Thymus (tissue), 11 donors: ENCODE results near the gene ARL16. TPM values are rescaled to one million over a fixed set of nuclear protein-coding genes. Genes with fewer than 3 reads are reported as not detected.
"Not testable (repeated sequence)": the region's sequence is repeated elsewhere in the genome, so short reads cannot be mapped to it uniquely, and the experiment has no call there.

Source experiments
- DNase-seq, 9 donors: peaks; one replicate each; pipeline ENCODE4 v3.0.0-alpha.2; 2013; ENCODE audit warnings: low spot score in 9 of 9, low read depth in 6 of 9, missing footprints in 1 of 9
- H3K27ac ChIP-seq, 2 donors: one replicate each; pipeline ENCODE4 v1.5.1; 2013; ENCODE audit warnings: control low read depth in 1 of 2, low read depth in 1 of 2, low read length in 1 of 2, mild to moderate bottlenecking in 1 of 2, moderate library complexity in 1 of 2
- H3K27me3 ChIP-seq, 2 donors: one replicate each; pipeline ENCODE4 v1.5.1; 2013; ENCODE audit warnings: low read length in 1 of 2; ENCODE audit not compliant: control insufficient read depth in 2 of 2, insufficient read depth in 1 of 2
- H3K36me3 ChIP-seq, 2 donors: one replicate each; pipeline ENCODE4 v1.5.1; 2013; ENCODE audit warnings: low read length in 1 of 2, mild to moderate bottlenecking in 1 of 2, moderate library complexity in 1 of 2; ENCODE audit not compliant: control insufficient read depth in 2 of 2, insufficient read depth in 2 of 2
- H3K4me1 ChIP-seq, 2 donors: one replicate each; pipeline ENCODE4 v1.5.1; 2013; ENCODE audit warnings: low read length in 2 of 2; ENCODE audit not compliant: control insufficient read depth in 2 of 2, insufficient read depth in 2 of 2
- H3K4me3 ChIP-seq, 2 donors: one replicate each; pipeline ENCODE4 v1.5.1; 2013; ENCODE audit warnings: low read length in 2 of 2, control low read depth in 1 of 2, mild to moderate bottlenecking in 1 of 2
- H3K9me3 ChIP-seq, 2 donors: one replicate each; pipeline ENCODE4 v1.5.1; 2013; ENCODE audit warnings: low read length in 1 of 2, mild to moderate bottlenecking in 1 of 2; ENCODE audit not compliant: control insufficient read depth in 2 of 2, insufficient read depth in 1 of 2
- WGBS: extraction: QIAGEN DNeasy Blood & Tissue Kit; methylation state at CpG from one replicate; pipeline ENCODE4 v1.1.7; 2013; 5-methylcytosine and 5-hydroxymethylcytosine counted together
- polyA plus RNA-seq: library from polyadenylated mRNA; stranded (reverse); fragments of 200-250 nt; gene quantifications from one replicate; pipeline ENCODE4 v1.2.3, GENCODE V29; 2013
- total RNA-seq: library from RNA; stranded (reverse); fragments of 120-200 nt; gene quantifications from one replicate; pipeline ENCODE4 v1.2.4, GENCODE V29; 2013
- donor health status: healthy.

ARL16 gene
- total and polyA plus RNA-seq, 2 donors = 23.0 to 129 TPM

GRCh38 chr17:81682565-81683207 lies 911 bp downstream of the ARL16 start:
- Histone ChIP-seq H3K4me3 (peak overlapping the region; percentile 93 to 99), H3K9me3 (no peaks in the 10 kb centered on the region), H3K4me1 (peaks cover 16 to 25% of the 10 kb centered on the region in 2 donors), H3K27me3 (no peaks in the 10 kb centered on the region), H3K27ac (peak overlapping the region in 1 of 2 donors; percentile 33), H3K36me3 (peaks cover 25 to 37% of the 10 kb centered on the region in 2 donors)
- no peak for DNase-seq
- 51% methylated on average over 19 of the region's 19 CpGs for WGBS

- H3K9me3 ChIP-seq = no peaks in the 10 kb centered on the region
- no peaks in the 10 kb centered on the region for H3K27me3 ChIP-seq
- 96% methylated on average over 17 of the region's 17 CpGs for WGBS
- H3K27ac ChIP-seq = no peak overlapping the region
- H3K36me3 ChIP-seq = peaks cover 16 to 27% of the 10 kb centered on the region in 2 donors
- DNase-seq = no peak
- peaks cover 16 to 25% of the 10 kb centered on the region in 2 donors for H3K4me1 ChIP-seq
- no peak overlapping the region for H3K4me3 ChIP-seq
Observed at GRCh38 chr17:81681672-81682071, 1.9 kb downstream of the ARL16 start.

- no peak for DNase-seq
- H3K27me3 ChIP-seq = no peaks in the 10 kb centered on the region
- no peak overlapping the region for H3K27ac ChIP-seq
- 97% methylated on average over 11 of the region's 11 CpGs for WGBS
- peaks cover 14 to 15% of the 10 kb centered on the region in 2 donors for H3K36me3 ChIP-seq
- no peaks in the 10 kb centered on the region for H3K9me3 ChIP-seq
- peaks cover 16 to 17% of the 10 kb centered on the region in 2 donors for H3K4me1 ChIP-seq
- H3K4me3 ChIP-seq = no peak overlapping the region
Observed at GRCh38 chr17:81680150-81680549, 3.4 kb downstream of the ARL16 start.

- H3K9me3 ChIP-seq = no peaks in the 10 kb centered on the region
- H3K27ac ChIP-seq = no peak overlapping the region
- no peak for DNase-seq
- H3K27me3 ChIP-seq = no peaks in the 10 kb centered on the region
- H3K4me1 ChIP-seq = no peaks in the 10 kb centered on the region
- no peak overlapping the region for H3K4me3 ChIP-seq
- WGBS = 95% methylated on average over 17 of the region's 17 CpGs
- peaks cover 40 to 42% of the 10 kb centered on the region in 2 donors for H3K36me3 ChIP-seq
Observed at GRCh38 chr17:81676906-81677305, 6.7 kb downstream of the ARL16 start.

GRCh38 chr17:81675515-81676221 lies 7.9 kb downstream of the ARL16 start:
- peaks cover 42 to 46% of the 10 kb centered on the region in 2 donors for H3K36me3 ChIP-seq
- not testable (repeated sequence) for H3K4me3 ChIP-seq, DNase-seq, H3K27me3 ChIP-seq, H3K9me3 ChIP-seq, H3K4me1 ChIP-seq, H3K27ac ChIP-seq
- WGBS = 62% methylated on average over 18 of the region's 18 CpGs

- no peak for DNase-seq
- WGBS = 97% methylated on average over 18 of the region's 18 CpGs
- H3K27me3 ChIP-seq = no peaks in the 10 kb centered on the region
Observed at GRCh38 chr17:81673561-81674258, 9.9 kb downstream of the ARL16 start.

GRCh38 chr17:81672954-81673353 lies 10.6 kb downstream of the ARL16 start:
- Histone ChIP-seq H3K27me3 (no peaks in the 10 kb centered on the region), H3K27ac (no peak overlapping the region), H3K36me3 (peaks cover 56 to 62% of the 10 kb centered on the region in 2 donors), H3K4me1 (peaks cover 0 to 3% of the 10 kb centered on the region in 2 donors), H3K9me3 (no peaks in the 10 kb centered on the region), H3K4me3 (no peak overlapping the region)
- no peak for DNase-seq
- 98% methylated on average over 16 of the region's 16 CpGs for WGBS

More at GRCh38 chr17:81673561-81674258, 9.9 kb downstream of the ARL16 start:
- H3K36me3 ChIP-seq = peaks cover 51 to 62% of the 10 kb centered on the region in 2 donors
- no peaks in the 10 kb centered on the region for H3K4me1 ChIP-seq
- H3K4me3 ChIP-seq = no peak overlapping the region
- no peaks in the 10 kb centered on the region for H3K9me3 ChIP-seq
- peak overlapping the region in 1 of 2 donors; percentile 31 for H3K27ac ChIP-seq

- DNase-seq = no peak
- no peaks in the 10 kb centered on the region for H3K27me3 ChIP-seq
- H3K9me3 ChIP-seq = no peaks in the 10 kb centered on the region
- H3K4me3 ChIP-seq = no peak overlapping the region
- no peak overlapping the region for H3K27ac ChIP-seq
- peaks cover 56 to 62% of the 10 kb centered on the region in 2 donors for H3K36me3 ChIP-seq
- WGBS = 98% methylated on average over 18 of the region's 18 CpGs
- peaks cover 4 to 8% of the 10 kb centered on the region in 2 donors for H3K4me1 ChIP-seq
Observed at GRCh38 chr17:81672504-81672903, 11.1 kb downstream of the ARL16 start.

- Histone ChIP-seq H3K27me3 (no peaks in the 10 kb centered on the region), H3K4me1 (peaks cover 5 to 39% of the 10 kb centered on the region in 2 donors), H3K4me3 (no peak overlapping the region), H3K27ac (no peak overlapping the region), H3K36me3 (peaks cover 41 to 44% of the 10 kb centered on the region in 2 donors), H3K9me3 (no peaks in the 10 kb centered on the region)
- DNase-seq = no peak
- 93% methylated on average over 18 of the region's 18 CpGs for WGBS
Observed at GRCh38 chr17:81667754-81668153, 15.8 kb downstream of the ARL16 start.
